Astrocyte of the spinal cord (primary cell): ENCODE measurements around the gene YY2.

Source experiments
- DNase-seq: peaks from one replicate; pipeline ENCODE4 v3.0.0; 2011; ENCODE audit warnings: low read depth, low spot score
- H3K4me3 ChIP-seq: 2 replicates; pipeline ENCODE4 v1.5.1; 2011; ENCODE audit warnings: low read depth, mild to moderate bottlenecking, low read length, moderate library complexity
- in situ Hi-C: cut with HindIII; loops from 2 replicates; pipeline ENCODE4 v1.10.0; 2017; ENCODE audit warnings: low sequenced_read_pairs
- TF ChIP-seq, protein P1 (sequence below): IDR thresholded peaks from 2 replicates; pipeline ENCODE4 v1.5.1; 2012; ENCODE audit warnings: low read depth, mild to moderate bottlenecking, low read length, inconsistent platforms

Gene YY2

GRCh38 chrX:21821875-21822274 is 33.9 kb upstream of the YY2 start:
- no peak overlapping the region for H3K4me3 ChIP-seq
- no peak for DNase-seq
- TF ChIP-seq, protein P1, sequence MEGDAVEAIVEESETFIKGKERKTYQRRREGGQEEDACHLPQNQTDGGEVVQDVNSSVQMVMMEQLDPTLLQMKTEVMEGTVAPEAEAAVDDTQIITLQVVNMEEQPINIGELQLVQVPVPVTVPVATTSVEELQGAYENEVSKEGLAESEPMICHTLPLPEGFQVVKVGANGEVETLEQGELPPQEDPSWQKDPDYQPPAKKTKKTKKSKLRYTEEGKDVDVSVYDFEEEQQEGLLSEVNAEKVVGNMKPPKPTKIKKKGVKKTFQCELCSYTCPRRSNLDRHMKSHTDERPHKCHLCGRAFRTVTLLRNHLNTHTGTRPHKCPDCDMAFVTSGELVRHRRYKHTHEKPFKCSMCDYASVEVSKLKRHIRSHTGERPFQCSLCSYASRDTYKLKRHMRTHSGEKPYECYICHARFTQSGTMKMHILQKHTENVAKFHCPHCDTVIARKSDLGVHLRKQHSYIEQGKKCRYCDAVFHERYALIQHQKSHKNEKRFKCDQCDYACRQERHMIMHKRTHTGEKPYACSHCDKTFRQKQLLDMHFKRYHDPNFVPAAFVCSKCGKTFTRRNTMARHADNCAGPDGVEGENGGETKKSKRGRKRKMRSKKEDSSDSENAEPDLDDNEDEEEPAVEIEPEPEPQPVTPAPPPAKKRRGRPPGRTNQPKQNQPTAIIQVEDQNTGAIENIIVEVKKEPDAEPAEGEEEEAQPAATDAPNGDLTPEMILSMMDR, result no peak
- in situ Hi-C loops, result no loop called here

DNA sequence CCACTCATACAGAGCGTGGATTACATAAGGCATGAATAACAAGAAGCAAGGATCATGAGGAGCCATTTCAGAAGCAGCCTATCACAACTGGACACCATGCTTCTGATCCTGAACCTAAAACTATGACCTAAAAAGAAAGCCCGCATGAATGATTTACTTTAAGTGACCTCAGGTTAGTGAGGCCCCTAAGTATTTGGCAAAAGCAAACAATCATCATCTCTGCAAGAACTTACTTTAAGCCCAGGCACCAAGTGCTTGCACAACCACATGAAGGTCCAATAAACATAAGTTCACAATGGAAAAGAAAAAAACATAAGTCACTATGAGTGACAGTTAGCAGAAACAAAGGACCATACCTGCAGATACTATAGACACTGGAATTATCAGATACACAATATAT is 24.3 kb upstream of the YY2 start:
- in situ Hi-C loops, result no loop called here
- no peak overlapping the region for H3K4me3 ChIP-seq
- TF ChIP-seq, protein P1, result no peak
- DNase-seq, result no peak

GRCh38 chrX:21837056-21837455 is 18.7 kb upstream of the YY2 start:
- no peak for DNase-seq
- in situ Hi-C loops, result no loop called here
- TF ChIP-seq, protein P1, result no peak
- H3K4me3 ChIP-seq, result no peak overlapping the region

GRCh38 chrX:21838937-21839333 is 16.9 kb upstream of the YY2 start:
- H3K4me3 ChIP-seq, result peak overlapping the region; percentile 67
- no peak for DNase-seq
- in situ Hi-C loops, result no loop called here
- TF ChIP-seq, protein P1, result no peak

GRCh38 chrX:21839334-21840192 is 16.2 kb upstream of the YY2 start, which contains the start of gene MBTPS2:
TSS of gene MBTPS2 (plus strand) at chrX:21839617. CDS start at chrX:21839735, 118 bp downstream.
- TF ChIP-seq, protein P1, result peak; percentile 29
- DNase-seq, result peak; percentile 93
- H3K4me3 ChIP-seq, result peak within 1 kb of the TSS; percentile 67
- in situ Hi-C loops, result no loop called here

GRCh38 chrX:21840193-21840545 is 15.6 kb upstream of the YY2 start:
- peak overlapping the region; percentile 67 for H3K4me3 ChIP-seq
- in situ Hi-C loops, result no loop called here
- DNase-seq, result peak; percentile 20
- TF ChIP-seq, protein P1, result no peak
